ENCODE results near the gene CCDC92.
A peak's percentile ranks its signal among the peaks of the same experiment; 100 is the strongest.

The CCDC92 gene, protein sequence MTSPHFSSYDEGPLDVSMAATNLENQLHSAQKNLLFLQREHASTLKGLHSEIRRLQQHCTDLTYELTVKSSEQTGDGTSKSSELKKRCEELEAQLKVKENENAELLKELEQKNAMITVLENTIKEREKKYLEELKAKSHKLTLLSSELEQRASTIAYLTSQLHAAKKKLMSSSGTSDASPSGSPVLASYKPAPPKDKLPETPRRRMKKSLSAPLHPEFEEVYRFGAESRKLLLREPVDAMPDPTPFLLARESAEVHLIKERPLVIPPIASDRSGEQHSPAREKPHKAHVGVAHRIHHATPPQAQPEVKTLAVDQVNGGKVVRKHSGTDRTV

DNA sequence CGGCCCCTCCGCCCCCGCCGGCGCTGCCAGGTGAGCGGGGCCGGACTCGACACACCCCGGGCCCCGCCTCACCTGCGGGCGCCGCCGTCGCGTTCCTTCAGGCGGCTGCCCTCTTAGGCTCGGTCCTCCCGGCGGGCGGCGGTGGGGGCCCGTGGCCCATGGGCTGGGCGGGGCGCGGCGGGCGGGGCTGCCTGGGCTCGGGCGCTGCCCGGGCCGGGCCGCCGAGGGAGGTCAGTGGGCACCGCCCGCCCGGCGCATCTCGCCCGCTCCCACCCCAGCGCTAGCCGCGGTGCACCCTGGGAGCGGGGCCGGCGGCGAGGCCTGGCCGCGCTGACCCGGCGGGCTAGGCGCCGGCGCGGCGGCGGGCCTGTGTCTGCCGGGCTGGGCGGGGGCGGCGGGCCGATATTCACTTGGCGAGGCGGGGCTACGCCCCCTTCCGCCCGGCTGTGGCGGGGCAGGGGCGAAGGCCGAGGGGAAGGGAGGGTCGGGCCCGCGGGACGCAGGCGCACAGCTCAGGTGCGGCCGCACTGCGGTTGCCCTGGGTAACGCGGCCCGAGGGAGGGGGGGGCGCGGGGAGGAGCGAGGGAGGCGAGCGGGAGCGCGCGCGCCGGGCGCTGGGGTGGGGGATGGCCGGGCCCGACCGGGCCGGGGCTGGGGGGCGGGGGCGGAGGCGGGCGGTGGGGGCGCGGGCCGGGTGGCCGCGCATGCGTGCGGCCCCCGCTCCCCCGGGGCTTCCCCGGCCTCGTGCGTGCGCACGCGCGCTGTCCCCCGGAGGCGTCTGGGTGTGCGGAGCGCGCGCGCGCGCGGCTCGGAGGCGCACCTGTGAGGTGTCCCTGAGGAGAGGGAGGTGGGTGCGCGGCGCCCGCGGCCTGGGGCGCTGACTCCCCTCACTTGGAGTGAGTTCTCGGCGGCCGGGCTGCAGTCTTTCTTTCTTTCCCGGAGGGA lies at the start of gene CCDC92, which contains the start of gene ZNF664:
CCDC92 (minus strand) TSS at position 375 of the 945 bp plus-strand sequence. CDS start 28,526 bp downstream, outside the sequence.
ZNF664 (plus strand) TSS at position 759 of the 945 bp plus-strand sequence. CDS start 38,930 bp downstream, outside the sequence.
- peak; percentile 91 to 94 (median 94) for DNase-seq (ENCODE audit: low read depth in 3 of 3)

DNA sequence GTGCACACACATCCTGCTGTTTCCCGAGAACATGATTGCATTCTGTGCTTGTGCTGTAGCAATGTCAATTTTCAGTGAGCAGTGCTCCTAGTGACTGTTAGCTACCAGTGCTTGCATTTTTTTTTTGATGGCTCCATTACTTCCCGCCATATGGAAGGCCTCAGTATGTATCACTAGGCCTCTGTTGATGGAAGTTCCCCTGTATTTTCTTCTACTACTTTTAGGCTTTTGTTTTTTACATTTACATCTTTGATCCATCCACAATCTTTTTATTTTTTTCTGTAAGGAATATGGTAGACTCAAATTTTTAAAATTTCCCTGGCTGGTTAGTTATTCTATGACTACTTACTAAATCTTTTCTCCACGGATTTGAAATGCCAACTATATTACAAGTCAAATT lies 49.5 kb upstream of the CCDC92 start:
- no peak for DNase-seq (ENCODE audit: low read depth in 3 of 3)

DNA sequence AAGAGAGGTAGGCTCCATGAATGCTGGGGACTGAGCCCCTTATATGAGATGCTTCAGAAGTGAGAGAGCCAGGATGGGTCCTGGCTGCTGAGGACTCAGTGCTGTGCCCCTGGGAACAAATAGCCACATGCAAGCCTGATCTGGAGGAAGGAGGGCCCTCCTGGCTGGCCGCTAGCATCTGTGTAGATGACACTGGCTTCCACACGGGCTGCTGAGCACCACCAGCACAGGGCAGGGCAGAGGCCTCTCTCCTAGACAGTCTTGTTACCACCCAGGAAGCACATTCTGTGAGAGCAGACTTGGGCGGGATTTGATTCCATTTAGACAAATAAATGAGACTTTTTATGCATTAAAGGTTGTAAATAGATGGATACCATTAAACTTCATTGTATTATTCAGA lies 48.4 kb upstream of the CCDC92 start:
- no peak for DNase-seq (ENCODE audit: low read depth in 3 of 3)

DNA sequence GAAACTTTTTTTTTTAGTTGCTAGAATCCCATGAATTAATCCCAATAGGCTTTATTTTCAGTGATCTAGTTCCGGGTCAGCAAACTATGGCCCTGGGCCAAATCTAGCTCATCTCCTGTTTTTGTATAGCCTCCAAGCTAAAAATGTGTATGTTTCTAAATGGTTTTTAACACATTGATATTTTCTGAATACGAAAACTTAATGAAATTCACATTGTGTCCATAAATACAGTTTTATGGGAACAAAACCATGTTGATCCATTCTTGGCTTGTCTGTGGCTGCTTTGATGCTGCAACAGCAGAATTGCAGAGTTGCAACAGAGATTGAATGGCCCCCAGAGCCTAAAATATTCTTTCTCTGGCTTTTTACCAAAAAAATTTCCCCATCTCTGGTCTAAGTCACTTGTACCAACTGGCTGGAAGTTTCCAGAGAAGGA lies 47.9 kb upstream of the CCDC92 start:
- DNase-seq (ENCODE audit: low read depth in 3 of 3): no peak

DNA sequence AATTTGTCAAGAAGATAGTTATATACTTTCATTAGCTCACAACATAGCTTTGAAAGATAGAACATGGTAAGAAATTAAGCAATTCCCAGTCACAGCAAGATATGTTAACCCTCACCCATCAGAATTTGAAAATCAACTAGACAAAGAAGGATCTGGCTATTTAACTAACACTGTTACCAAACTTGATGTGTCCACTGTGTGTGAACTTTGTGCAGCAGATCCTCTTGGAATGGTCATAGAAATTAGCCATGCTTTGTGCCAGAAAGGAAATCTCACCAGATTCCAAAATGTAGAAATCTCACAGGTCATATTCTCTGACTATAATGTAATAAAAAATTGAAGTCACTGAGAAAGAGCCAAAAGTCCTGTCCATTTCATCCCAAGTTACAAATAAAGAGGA lies 46.5 kb upstream of the CCDC92 start:
- no peak for DNase-seq (ENCODE audit: low read depth in 3 of 3)

DNA sequence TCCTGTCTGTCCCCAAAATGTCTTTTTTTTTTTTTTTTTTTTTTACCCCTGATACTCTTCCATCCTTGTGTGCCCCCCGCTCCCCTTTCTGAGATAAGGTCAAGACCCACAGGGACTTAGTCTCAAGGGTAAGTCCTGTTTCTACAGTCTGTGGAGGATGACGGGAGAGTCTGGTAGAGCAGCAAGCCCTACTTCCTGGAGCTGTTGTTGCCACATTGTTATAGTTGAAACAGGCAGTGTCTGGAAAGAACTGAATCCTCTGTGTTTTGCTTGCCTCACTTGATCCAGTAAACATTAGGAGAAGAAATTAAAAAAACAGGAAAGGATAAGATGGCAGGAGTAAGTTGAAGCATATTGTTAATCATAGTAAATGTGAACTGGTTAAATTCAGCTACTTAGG lies 45.9 kb upstream of the CCDC92 start:
- no peak for DNase-seq (ENCODE audit: low read depth in 3 of 3)

DNA sequence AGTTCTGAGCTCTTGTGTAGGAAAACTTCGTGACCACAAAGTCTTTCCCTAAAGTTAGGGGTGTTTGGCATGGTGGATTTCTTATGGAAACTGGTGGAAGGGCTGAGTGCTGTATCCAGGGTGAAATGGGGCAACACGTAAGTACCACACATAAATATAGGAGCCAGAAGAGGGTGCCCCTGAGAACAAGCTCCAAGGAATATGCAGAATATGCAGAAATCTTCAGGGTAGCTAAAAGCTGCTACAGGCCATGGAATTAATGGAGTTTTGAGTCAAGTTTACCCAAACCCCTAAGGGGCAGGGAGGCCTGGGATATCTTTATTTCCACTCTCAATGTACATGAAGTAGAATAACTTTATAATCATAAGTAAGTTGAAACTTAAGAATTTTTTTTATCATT lies 44.4 kb upstream of the CCDC92 start:
- no peak for DNase-seq (ENCODE audit: low read depth in 3 of 3)

DNA sequence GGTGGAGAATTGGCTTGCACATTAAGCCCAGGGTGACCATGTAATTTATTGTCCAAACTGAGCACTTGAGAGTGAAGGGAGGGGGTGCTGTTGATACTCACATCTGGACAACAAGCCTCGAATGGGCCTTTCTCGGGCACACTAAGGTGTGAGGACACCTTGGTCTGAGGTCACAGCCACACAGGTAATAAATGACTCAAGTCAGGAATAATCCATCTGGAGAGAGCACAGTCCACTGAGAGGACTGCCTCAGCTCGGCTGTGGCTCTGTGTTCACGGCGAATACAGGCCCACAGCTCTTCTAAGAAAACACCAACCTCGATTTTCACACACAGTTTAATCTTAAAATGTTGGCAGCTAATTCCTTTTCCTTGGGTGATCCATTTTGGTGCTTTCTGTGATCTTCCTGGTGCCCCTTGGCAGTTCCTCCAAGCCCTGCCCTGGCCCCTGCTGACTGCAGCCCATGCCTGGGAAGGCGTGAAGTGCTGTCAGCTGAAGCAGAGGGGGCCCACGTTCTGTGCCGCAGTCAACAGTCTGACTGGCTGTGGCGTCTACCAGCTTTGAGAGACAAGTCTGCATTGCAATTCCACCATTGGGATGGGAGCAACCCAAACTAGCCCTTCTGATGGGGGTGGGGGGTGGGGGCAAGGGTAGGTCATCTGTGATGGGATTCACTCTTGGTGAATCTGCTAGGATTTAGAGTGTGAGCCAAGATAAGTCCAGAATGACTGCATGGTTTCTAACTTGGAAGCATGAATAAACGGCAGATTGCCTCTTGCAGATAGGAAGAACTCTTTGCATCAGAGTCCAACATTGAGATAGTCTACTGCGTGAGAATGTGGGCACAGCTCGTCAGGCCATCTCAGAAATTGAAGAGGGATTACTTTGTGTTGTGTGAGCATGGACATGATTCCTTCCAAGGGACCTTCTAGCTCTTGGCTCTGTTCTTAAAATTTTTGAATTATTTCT lies 43.1 kb upstream of the CCDC92 start:
- DNase-seq (ENCODE audit: low read depth in 3 of 3): no peak

DNA sequence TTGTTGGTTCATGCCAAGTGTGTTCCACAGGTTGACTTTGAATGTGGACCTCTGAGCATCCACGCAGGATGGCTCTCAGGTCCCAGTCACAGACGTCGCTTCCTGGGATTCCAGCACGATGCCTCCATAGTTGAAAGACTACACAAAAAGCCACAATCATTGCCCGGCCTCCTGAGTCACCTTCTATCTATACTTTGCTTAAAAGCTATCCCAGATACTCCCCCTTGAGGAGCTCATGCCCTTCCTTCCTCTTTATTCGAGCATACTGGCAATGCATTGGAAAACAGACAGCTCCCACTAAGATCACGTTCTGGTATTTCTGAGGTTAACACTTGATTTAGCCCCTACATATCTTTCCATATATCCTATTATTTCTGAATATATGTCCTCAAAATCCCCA lies 40.4 kb upstream of the CCDC92 start:
- no peak for DNase-seq (ENCODE audit: low read depth in 3 of 3)

DNA sequence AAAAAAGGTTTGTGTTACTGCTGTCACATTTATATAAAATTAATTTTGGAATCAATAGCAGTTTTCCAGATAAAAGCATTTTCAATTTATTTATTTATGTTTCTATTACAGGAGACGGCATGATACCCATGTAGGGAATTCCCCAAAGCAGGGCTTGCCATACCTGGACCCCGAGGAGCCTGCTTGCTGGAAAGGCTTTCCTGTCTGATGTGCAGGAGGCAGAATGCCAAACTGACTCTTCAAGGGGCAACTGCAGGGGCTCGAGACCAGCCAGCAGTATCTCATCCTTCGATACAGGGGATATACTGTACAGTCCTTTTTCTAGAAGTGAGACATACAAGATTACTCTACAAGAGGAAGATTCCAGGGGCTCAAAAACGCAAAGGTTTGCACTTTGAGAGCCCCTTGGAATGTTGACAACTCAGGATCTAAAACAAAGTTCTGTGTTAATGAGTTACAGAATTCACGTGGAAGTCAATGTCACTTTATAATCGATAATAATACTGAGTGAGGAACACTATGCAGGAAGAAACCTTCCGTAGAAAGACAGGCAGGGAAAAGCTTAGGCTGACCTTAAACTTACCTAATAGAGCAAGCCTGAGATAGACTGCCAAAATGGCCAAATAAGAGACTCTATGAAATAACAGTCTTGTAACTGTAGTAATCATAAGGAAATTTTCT lies 38.9 kb upstream of the CCDC92 start:
- no peak for DNase-seq (ENCODE audit: low read depth in 3 of 3)

DNA sequence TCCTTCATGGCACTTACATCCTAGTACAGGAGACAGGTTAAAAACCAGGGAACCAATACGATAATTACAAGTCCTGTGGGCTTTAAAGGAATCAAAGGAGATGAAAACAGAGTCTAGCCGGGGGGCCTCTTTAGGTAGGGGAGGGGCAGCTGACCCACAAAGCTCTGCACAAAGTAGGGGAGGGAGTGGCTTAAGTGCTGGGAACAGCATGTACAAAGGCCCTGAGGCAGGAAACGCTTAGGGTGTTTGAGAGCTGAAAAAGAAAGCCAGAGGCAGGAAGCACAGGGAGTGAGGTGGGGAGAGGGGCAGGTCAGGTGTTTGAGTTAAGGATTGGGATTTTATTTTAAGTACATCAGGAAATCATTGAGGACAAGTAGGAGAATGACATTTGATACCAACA lies 38.1 kb upstream of the CCDC92 start:
- DNase-seq (ENCODE audit: low read depth in 3 of 3): no peak

DNA sequence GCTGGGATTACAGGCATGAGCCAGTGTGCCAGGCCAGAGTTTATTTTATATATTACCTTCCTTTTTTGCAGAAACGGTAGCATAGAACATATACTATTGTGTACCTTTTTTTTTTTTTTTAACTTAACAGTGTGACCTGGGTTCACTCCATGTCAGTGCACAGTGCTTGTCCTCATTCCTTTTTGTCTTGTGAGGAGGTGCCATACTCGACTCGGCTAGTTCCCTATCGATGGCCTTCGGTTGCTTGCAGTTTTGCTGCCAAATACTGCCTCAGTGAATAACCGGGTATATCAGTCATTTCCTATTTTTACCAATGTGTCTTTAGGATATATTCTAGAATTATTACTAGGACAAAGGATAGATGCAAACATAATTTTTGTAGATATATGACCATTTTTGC lies 37.1 kb upstream of the CCDC92 start:
- DNase-seq (ENCODE audit: low read depth in 3 of 3): no peak

DNA sequence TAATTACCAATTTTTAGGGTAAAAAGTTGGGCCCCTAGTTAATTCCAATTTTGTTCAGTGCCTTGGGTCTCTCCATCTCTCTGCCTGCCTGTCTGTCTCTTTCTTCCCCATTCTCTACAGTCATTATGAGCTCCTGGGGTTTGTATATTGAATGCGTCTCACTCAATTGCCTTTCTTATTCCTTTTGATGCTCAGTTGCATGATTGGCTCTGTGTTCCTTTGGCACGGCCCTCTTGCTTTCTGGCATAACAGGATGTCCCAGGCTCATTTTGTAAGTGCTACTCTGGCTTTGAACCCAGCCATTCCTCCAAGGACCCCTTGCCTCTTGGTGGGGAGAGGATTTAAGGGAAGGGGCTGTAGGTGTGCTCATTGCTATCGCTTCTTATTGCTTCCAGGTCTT lies 36.0 kb upstream of the CCDC92 start:
- no peak for DNase-seq (ENCODE audit: low read depth in 3 of 3)

DNA sequence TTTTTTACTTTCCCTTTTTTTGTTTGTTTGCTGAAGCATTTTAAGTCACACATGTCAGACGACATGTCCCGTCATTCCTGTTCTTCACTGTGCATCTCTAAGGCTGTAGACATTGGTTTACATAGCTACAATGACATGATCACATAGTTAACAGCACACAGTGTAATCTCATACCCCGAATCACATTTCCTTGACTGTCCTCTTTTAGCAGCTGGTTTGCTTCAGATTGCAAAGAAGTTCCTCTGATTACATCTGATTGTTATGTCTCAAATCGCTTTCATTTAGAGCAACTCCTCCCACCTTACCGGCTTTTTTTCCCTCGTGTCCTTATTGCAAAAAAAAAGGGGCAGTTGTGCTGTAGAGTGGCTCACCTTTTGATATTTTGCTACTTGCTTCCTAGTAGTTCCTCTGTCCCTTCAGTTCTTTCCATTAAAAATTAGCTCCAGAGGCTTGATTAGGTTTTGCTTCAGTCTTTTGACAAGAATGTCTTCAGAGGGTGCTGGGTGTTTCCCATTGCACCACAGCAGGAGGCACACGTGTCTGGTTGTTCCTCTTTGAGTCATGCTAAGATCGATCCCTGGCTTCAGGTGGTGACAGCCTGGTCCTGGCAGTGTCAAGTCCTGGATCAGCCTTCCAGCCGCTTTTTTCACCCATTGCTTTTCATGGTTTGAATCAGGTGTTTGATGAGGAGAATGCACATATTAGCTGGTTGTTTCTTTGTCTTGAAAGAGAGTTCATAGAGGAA lies 35.4 kb upstream of the CCDC92 start:
- no peak for DNase-seq (ENCODE audit: low read depth in 3 of 3)

DNA sequence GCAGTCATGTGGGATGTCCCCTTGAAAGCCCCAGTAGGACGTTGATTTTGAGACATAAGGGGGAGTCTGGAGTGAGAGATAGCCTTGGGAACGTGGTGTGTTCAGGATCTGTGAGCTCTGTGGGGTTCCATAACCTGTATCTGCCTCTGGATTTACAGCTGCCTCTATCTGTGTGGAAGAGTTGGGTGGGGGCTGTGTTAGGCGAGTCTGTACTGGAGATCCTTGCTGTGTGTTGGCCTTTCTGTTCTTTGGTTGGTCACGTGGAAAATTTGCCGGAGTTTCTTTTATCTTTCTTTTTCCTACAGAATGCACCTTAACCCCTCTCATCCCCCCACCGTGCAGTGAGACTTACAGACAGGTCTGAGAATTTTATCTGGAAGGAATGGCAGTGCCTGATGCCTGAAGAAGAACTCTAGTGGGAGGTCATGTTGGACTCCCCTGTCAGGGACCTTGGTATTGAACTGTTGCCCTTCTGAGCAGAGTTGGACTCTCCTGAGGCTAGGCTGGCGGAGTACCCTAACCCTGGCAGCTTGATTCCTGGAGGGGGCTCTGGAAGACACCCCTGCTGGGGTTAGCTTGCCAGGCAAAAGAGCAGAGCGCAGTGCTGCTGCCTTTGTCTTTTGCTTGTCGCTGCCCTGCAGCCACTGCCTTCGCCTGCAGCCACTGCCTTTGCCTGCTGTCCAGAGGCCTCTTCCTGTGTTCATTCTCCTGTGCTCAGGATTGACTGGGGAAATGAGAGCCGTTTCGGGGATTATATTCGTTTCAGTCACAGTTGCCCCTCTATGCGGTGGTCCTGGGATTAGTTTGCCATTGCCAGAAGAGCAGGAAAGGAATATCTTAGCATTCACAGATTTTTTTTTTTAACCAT lies 34.4 kb upstream of the CCDC92 start:
- DNase-seq (ENCODE audit: low read depth in 3 of 3): no peak

DNA sequence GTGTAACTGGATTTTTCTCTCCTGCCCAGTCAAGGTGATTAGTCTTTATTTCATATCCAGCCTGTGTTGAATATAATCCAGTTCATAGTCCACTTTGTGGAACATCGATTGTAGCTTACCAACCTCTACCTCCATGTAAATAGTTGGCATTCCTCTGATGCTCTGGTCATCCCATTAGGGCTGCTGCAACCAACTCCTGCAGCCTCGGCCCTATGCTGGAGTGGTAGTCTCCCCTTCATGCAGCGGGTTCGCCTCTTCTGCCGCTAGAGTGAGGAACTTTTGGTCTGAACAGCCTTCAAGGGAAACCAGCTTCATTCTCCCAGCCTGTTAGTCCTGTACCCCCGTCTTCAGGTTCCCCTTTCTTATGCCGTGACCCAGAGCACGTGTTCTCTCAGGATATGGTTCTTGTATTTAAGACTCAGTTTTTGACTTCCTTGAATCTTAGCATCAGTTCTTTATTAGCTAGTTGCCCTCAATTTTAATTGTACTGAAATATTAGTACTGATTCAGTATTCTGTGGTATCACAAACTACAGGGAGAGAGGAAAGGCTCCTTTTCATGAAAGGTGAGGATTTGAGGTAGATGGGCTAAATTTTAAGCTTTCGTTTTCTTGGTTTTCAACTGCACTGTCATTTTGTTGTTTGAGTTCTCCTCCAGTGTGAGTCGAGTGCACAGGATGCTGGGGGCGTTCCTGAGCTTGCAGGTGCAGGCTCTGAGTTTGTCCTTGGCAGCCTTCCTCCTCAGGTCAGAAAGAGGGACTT lies 33.6 kb upstream of the CCDC92 start:
- no peak for DNase-seq (ENCODE audit: low read depth in 3 of 3)

DNA sequence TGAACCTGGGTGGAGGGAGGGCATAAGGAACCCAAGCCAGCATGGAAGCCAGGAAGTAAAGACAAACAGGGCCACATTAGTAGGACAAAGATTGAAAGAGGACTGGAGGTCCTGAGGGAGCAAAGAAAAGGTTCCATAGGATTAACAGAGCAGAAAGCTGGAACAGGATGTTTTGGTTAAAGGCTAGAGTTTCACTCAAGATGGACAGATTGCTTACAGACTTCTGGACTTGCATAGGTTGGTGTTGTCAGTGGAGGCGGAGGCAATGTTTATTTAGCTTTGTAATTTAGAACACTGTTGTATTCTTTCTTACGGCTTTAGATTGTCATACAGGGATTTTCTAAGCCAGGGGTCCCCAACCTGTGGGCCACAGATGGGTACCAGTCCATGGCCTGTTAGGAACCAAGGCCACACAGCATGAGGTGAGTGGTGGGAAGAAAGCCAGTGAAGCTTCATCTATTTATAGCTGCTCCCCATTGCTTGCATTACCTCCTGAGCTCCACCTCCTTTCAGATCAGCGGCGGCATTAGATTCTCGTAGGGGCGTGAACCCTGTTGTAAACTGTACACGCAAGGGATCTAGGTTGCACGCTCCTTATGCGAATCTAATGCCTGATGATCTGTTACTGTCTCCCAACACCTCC lies 31.7 kb upstream of the CCDC92 start:
- DNase-seq (ENCODE audit: low read depth in 3 of 3): no peak

DNA sequence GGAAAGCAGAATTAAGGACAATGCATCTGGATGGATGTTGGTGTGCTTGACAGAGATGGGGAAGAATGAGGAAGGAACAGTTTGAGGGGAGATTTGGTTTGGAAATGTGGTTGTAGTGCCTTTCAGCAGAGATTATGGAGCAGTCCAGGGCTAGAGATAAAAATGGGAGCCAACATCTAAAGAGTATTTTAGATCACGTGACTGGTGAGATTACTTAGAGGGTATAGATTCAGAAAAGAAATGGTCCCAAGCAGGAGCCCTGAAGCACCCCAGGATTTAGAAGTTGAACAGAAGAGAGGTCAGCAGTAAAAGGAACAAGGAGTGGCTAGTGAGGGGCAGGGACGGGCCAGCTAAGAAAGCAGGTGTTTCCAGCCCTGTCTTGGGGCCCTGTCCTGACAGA lies 30.0 kb upstream of the CCDC92 start:
- no peak for DNase-seq (ENCODE audit: low read depth in 3 of 3)

Measured in stimulated activated CD4-positive, alpha-beta T cell treated with anti-CD3 and anti-CD28 coated beads, TNF-alpha, amount 100 ng/mL, for 4 hours (primary cell).